K562 (cell line): ENCODE data around the gene CCNK. TPM values are rescaled to one million over a fixed set of nuclear protein-coding genes. Genes with fewer than 3 reads are reported as not detected.

ENCODE experiments used
- ATAC-seq: fragments of 200-7000 bp; cut with Tn5 transposase; 3 replicates; pipeline ENCODE4 v1.9.1; 2020; ENCODE audit warnings: moderate library complexity
- BruUV-seq: library from RNA; stranded (reverse); fragments of 400-500 nt; replicated peaks from 2 replicates; lab custom pipeline; 2021; lab: Mats Ljungman, UMichigan
- CTCF ChIA-PET: fragments of 300-600 bp; formaldehyde crosslinking; extraction: SDS; loops from one replicate; lab custom pipeline; 2021; ENCODE audit warnings: low intra/inter-chr PET ratio; lab: Yijun Ruan, JAX
- POLR2A ChIA-PET: fragments of 300-600, 350-650 bp; sonication (Branson Sonifier 250); formaldehyde crosslinking; extraction: SDS; loops from one replicate; lab custom pipeline; 2021; ENCODE audit warnings: antibody characterized with exemption, inconsistent platforms; lab: Yijun Ruan, JAX
- DNase-seq, 4 experiments: peaks; one replicate each; pipeline versions ENCODE4 v3.0.0 to v3.0.0-alpha.2; 2011 to 2018; ENCODE audit warnings: low spot score in 3 of 4, mixed read lengths in 3 of 4; ENCODE audit errors: extremely low read depth in 1 of 4
- FAIRE-seq: peaks from 2 replicates; lab custom pipeline; 2011; peaks lifted over from hg19 to GRCh38; lab: Jason Lieb, UNC
- H2AFZ ChIP-seq: 2 replicates; pipeline ENCODE4 v1.6.0; 2011; ENCODE audit warnings: low read depth, low read length, control low read depth, inconsistent platforms
- H3K27ac ChIP-seq: fragments of 200-600 bp; 3 replicates; pipeline ENCODE4 v1.8.0; 2011; ENCODE audit warnings: low read depth, mild to moderate bottlenecking, control low read depth, inconsistent platforms, low read length, moderate library complexity, mixed read lengths; ENCODE audit errors: extremely low read depth
- H3K27me3 ChIP-seq, 2 experiments: fragments of 300-600 bp in 1 of 2; 2 replicates in 1 of 2; 3 replicates in 1 of 2; pipeline versions ENCODE4 v1.6.0 to v1.8.0; 2011; ENCODE audit warnings: inconsistent platforms in 2 of 2, low read length in 2 of 2, mild to moderate bottlenecking in 1 of 2, mixed read lengths in 1 of 2, moderate library complexity in 1 of 2; ENCODE audit not compliant: control insufficient read depth in 2 of 2, insufficient read depth in 2 of 2
- H3K36me3 ChIP-seq: fragments of 300-600 bp; 3 replicates; pipeline ENCODE4 v1.8.0; 2011; ENCODE audit warnings: mild to moderate bottlenecking, low read length, inconsistent platforms; ENCODE audit not compliant: control insufficient read depth, insufficient read depth
- H3K4me1 ChIP-seq, 2 experiments: fragments of 200-600 bp in 1 of 2; replicated peaks in 1 of 2; 2 replicates in 1 of 2; 3 replicates in 1 of 2; pipeline versions ENCODE4 v1.5.1 to v1.8.0; 2011; ENCODE audit warnings: inconsistent platforms in 2 of 2, low read length in 2 of 2, mild to moderate bottlenecking in 1 of 2, mixed read lengths in 1 of 2, moderate library complexity in 1 of 2; ENCODE audit not compliant: control insufficient read depth in 2 of 2, insufficient read depth in 2 of 2
- H3K4me2 ChIP-seq: 2 replicates; pipeline ENCODE4 v1.6.1; 2011; ENCODE audit warnings: low read length, control low read depth, inconsistent platforms, mixed read lengths; ENCODE audit not compliant: insufficient read depth
- H3K4me3 ChIP-seq: fragments of 200-600 bp; sonication (generic), shearing (Covaris generic); 2 replicates; pipeline ENCODE4 v1.5.1; 2016; ENCODE audit warnings: control low read depth, inconsistent platforms
- H3K79me2 ChIP-seq: fragments of 200-600 bp; 3 replicates; pipeline ENCODE4 v1.8.0; 2011; ENCODE audit warnings: low read length, inconsistent platforms; ENCODE audit not compliant: control insufficient read depth, insufficient read depth
- H3K9ac ChIP-seq, 2 experiments: 2 replicates each; pipeline versions ENCODE4 v1.6.0 to v1.6.1; 2011; ENCODE audit warnings: low read depth in 2 of 2, low read length in 2 of 2, control low read depth in 1 of 2, inconsistent platforms in 1 of 2, mild to moderate bottlenecking in 1 of 2, mixed read lengths in 1 of 2; ENCODE audit not compliant: insufficient read depth in 1 of 2
- H3K9me1 ChIP-seq: one replicate; pipeline ENCODE4 v1.6.0; 2011; ENCODE audit warnings: inconsistent platforms, mild to moderate bottlenecking, low read length, moderate library complexity; ENCODE audit not compliant: control insufficient read depth, insufficient read depth
- H3K9me3 ChIP-seq: replicated peaks from 2 replicates; pipeline ENCODE4 v1.5.1; 2011; ENCODE audit warnings: low read depth, low read length, inconsistent platforms; ENCODE audit not compliant: control insufficient read depth, insufficient read depth
- H4K20me1 ChIP-seq: replicated peaks from 2 replicates; pipeline ENCODE4 v1.6.1; 2011; ENCODE audit warnings: low read length, inconsistent platforms, mixed read lengths; ENCODE audit not compliant: control insufficient read depth, insufficient read depth
- CBFA2T3 ChIP-seq: fragments of 450-650 bp; IDR thresholded peaks from 2 replicates; pipeline ENCODE4 v1.6.1; 2017
- EHMT2 ChIP-seq: fragments of 450-650 bp; IDR thresholded peaks from 2 replicates; pipeline ENCODE4 v1.6.1; 2018; ENCODE audit warnings: antibody characterized with exemption
- ILF3 ChIP-seq: fragments of 450-650 bp; IDR thresholded peaks from 2 replicates; pipeline ENCODE4 v1.6.1; 2018; ENCODE audit warnings: antibody characterized with exemption, mild to moderate bottlenecking, moderate library complexity, borderline replicate concordance
- VEZF1 ChIP-seq: fragments of 200-800 bp; sonication (Bioruptor generic); IDR thresholded peaks from 2 replicates; pipeline ENCODE4 v1.6.1; 2017; ENCODE audit warnings: missing genetic modification characterization, missing compliant biosample characterization
- ZBTB34 ChIP-seq: fragments of 250-450 bp; sonication (Bioruptor Pico); IDR thresholded peaks from 2 replicates; pipeline ENCODE4 v1.8.0; 2021; ENCODE audit warnings: mild to moderate bottlenecking, moderate library complexity
- WGBS: fragments of 100-300 bp; shearing (Covaris generic); methylation state at CpG from one replicate; pipeline ENCODE4 v1.1.6; 2016; ENCODE audit warnings: low coverage, mixed read lengths; ENCODE audit not compliant: insufficient coverage; ENCODE audit errors: missing lambda C conversion rate; 5-methylcytosine and 5-hydroxymethylcytosine counted together
- in situ Hi-C: fragments of 300-500 bp; cut with MboI; formaldehyde crosslinking; loops from 4 replicates; pipeline ENCODE4 v1.15.0; 2018; ENCODE audit warnings: inconsistent platforms, mixed read lengths
- intact Hi-C: fragments of 100-400 bp; cut with micrococcal nuclease; formaldehyde crosslinking; loops from 2 replicates; pipeline ENCODE4 v1.14.2; 2022
- polyA plus RNA-seq, 8 experiments: library from polyadenylated mRNA; depleted of rRNA in 4 of 8; stranded (reverse) in 5 of 8; unstranded in 3 of 8; fragments of >200 nt; fragmentation: Nextera tagmentation in 2 of 8; fragmentation: Illumina TruSeq in 1 of 8; extraction: Ambion mirVana in 2 of 8; extraction: Trizol in 1 of 8; gene quantifications; 2 replicates each; pipeline versions ENCODE4 v1.2.1 to v1.2.3, GENCODE V29; 2011 to 2014; ENCODE audit warnings: inconsistent platforms in 1 of 8, missing spikeins in 1 of 8
- total RNA-seq, 7 experiments: library from RNA; depleted of rRNA in 6 of 7; stranded (reverse); fragments of >200 nt in 6 of 7; fragmentation: Illumina TruSeq in 2 of 7; extraction: Trizol in 2 of 7; gene quantifications; 2 replicates each; pipeline versions ENCODE4 v1.2.1 to v1.2.3, GENCODE V29; 2011 to 2021; ENCODE audit warnings: low replicate concordance in 1 of 7

Gene CCNK
- total and polyA plus RNA-seq, 9 of the 15 experiments (the other 6 are each of a cell fraction or from before 2014, with no cell fraction given): 5.8 to 84.2 (median 16.4) TPM

- no peaks in the 10 kb centered on the region; the same call in 1 of the 3 replicates for H3K79me2 ChIP-seq
- peak in 1 of 4 experiments; percentile 6 for DNase-seq
- BruUV-seq: no TSS peak
- no peak for FAIRE-seq
- H3K36me3 ChIP-seq: no peaks in the 10 kb centered on the region
- ATAC-seq: peak; percentile 51
- H3K9ac ChIP-seq: peak overlapping the region in 1 of 2 experiments; percentile 65; a peak in 1 of 4 replicates
- intact Hi-C loops: no loop called here
- no peak overlapping the region for H3K4me3 ChIP-seq
- H2AFZ ChIP-seq: no peak overlapping the region
- in situ Hi-C loops: no loop called here
- H4K20me1 ChIP-seq: peaks cover 45% of the 10 kb centered on the region
- TF ChIP-seq ILF3 (no peak), EHMT2 (no peak), CBFA2T3 (no peak), VEZF1 (CRISPR knock-in tag) (no peak), ZBTB34 (CRISPR knock-in tag) (no peak)
- ChIA-PET POLR2A (interaction anchor here (0.7 kb wide), 1 partner anchor 20 kb away, joined by 4 read pairs; no protein-coding TSS in a partner anchor), CTCF (no interaction called here)
- H3K9me3 ChIP-seq: no peaks in the 10 kb centered on the region
- no peaks in the 10 kb centered on the region for H3K27me3 ChIP-seq
- H3K27ac ChIP-seq: no peak overlapping the region
- H3K4me1 ChIP-seq: peaks cover 13 to 40% of the 10 kb centered on the region in 2 experiments
- peaks cover 3% of the 10 kb centered on the region for H3K9me1 ChIP-seq
- 8% methylated on average over 4 of the region's 6 CpGs for WGBS
- H3K4me2 ChIP-seq: peak overlapping the region; percentile 32; the same call in 1 of the 2 replicates
Measured at GRCh38 chr14:99545586-99545985, 64.4 kb downstream of the CCNK start.
